Activated CD4-positive, alpha-beta memory T cell treated with anti-CD3 and anti-CD28 coated beads for 36 hours (primary cell): ENCODE measurements around the gene EPHA1. TPM values are rescaled to one million over a fixed set of nuclear protein-coding genes. Genes with fewer than 3 reads are reported as not detected.
A peak's percentile ranks its signal among the peaks of the same experiment; 100 is the strongest.

ENCODE experiments used
- CTCF ChIA-PET: fragments of 350-600 bp; sonication (Branson Sonifier 250); formaldehyde crosslinking; loops from one replicate; lab custom pipeline; 2021; ENCODE audit warnings: antibody characterized with exemption, inconsistent platforms; lab: Charles Lee
- POLR2A ChIA-PET: fragments of 350-600 bp; sonication (Branson Sonifier 250); formaldehyde crosslinking; loops from one replicate; lab custom pipeline; 2021; ENCODE audit warnings: antibody characterized with exemption; lab: Charles Lee
- DNase-seq: peaks from one replicate; pipeline ENCODE4 v3.0.0-alpha.2; 2020
- H3K27ac Mint-ChIP-seq: one replicate; pipeline ENCODE4 v1.8.0; 2021; ENCODE audit warnings: mixed read lengths
- H3K27me3 Mint-ChIP-seq: one replicate; pipeline ENCODE4 v1.8.0; 2021; ENCODE audit warnings: mixed read lengths
- H3K36me3 Mint-ChIP-seq: one replicate; pipeline ENCODE4 v1.8.0; 2021; ENCODE audit warnings: mixed read lengths
- H3K4me1 Mint-ChIP-seq: one replicate; pipeline ENCODE4 v1.8.0; 2021; ENCODE audit warnings: low read depth, mixed read lengths
- H3K4me3 Mint-ChIP-seq: one replicate; pipeline ENCODE4 v1.8.0; 2021; ENCODE audit warnings: mild to moderate bottlenecking, mixed read lengths
- H3K9me3 Mint-ChIP-seq: one replicate; pipeline ENCODE4 v1.8.0; 2021; ENCODE audit warnings: mixed read lengths
- intact Hi-C: fragments of 100-400 bp; cut with micrococcal nuclease; formaldehyde crosslinking; loops from one replicate; pipeline ENCODE4 v1.15.1; 2023
- microRNA-seq: library from miRNA; unstranded; fragments of <30 nt; microRNA quantifications from one replicate; pipeline ENCODE4 v1.2.0, GENCODE V29; 2022; ENCODE audit warnings: borderline number of aligned reads, borderline microRNAs expressed, borderline replicate concordance
- total RNA-seq, 2 experiments: library from RNA; stranded (reverse); gene quantifications; one replicate each; pipeline ENCODE4 v1.2.3, GENCODE V29; 2021

Gene EPHA1
- total RNA-seq, 2 experiments from 2014 or later, result 2.9 to 4.3 TPM

- no peak overlapping the region for H3K4me3 Mint-ChIP-seq
- no peaks in the 10 kb centered on the region for H3K27me3 Mint-ChIP-seq
- H3K36me3 Mint-ChIP-seq, result no peaks in the 10 kb centered on the region
- peaks cover 15% of the 10 kb centered on the region for H3K4me1 Mint-ChIP-seq
- POLR2A ChIA-PET, result no interaction called here
- intact Hi-C loops, result no loop called here
- DNase-seq, result no peak
- CTCF ChIA-PET, result interaction anchor here (1.0 to 2.0 kb wide), 2 partner anchors 24 to 32 kb away, joined by 3 to 6 read pairs; no protein-coding TSS in a partner anchor
- H3K27ac Mint-ChIP-seq, result no peak overlapping the region
- H3K9me3 Mint-ChIP-seq, result no peaks in the 10 kb centered on the region
These were observed 60.7 kb downstream of the EPHA1 start for GRCh38 chr7:143347950-143348349.

GRCh38 chr7:143346018-143346417, 62.6 kb downstream of the EPHA1 start:
- Mint-ChIP-seq H3K27ac (no peak overlapping the region), H3K36me3 (no peaks in the 10 kb centered on the region), H3K9me3 (no peaks in the 10 kb centered on the region), H3K27me3 (no peaks in the 10 kb centered on the region), H3K4me3 (peak overlapping the region; percentile 65), H3K4me1 (peaks cover 15% of the 10 kb centered on the region)
- ChIA-PET POLR2A (interaction anchor here (1.0 kb wide), 1 partner anchor 106 kb away, joined by 3 read pairs; no protein-coding TSS in a partner anchor), CTCF (interaction anchor here (0.6 to 2.3 kb wide), 19 partner anchors 9 to 131 kb away, joined by 3 to 22 read pairs (median 6); partner anchors contain the start of gene CASP2)
- intact Hi-C loops, result no loop called here
- no peak for DNase-seq

- peak overlapping the region; percentile 65 for H3K4me3 Mint-ChIP-seq
- no peaks in the 10 kb centered on the region for H3K9me3 Mint-ChIP-seq
- H3K4me1 Mint-ChIP-seq, result peaks cover 15% of the 10 kb centered on the region
- H3K36me3 Mint-ChIP-seq, result no peaks in the 10 kb centered on the region
- intact Hi-C loops, result no loop called here
- peak; percentile 81 for DNase-seq
- H3K27me3 Mint-ChIP-seq, result no peaks in the 10 kb centered on the region
- ChIA-PET POLR2A (no interaction called here), CTCF (interaction anchor here (0.6 to 2.3 kb wide), 25 partner anchors 10 to 392 kb away, joined by 3 to 22 read pairs (median 5); partner anchors contain the start of gene CASP2)
- H3K27ac Mint-ChIP-seq, result no peak overlapping the region
These were observed 63.2 kb downstream of the EPHA1 start for GRCh38 chr7:143345428-143345900.

GRCh38 chr7:143343596-143343995, 65.1 kb downstream of the EPHA1 start:
- CTCF ChIA-PET, result interaction anchor here (0.6 to 2.3 kb wide), 4 partner anchors 22 to 103 kb away, joined by 3 to 5 read pairs (median 5); no protein-coding TSS in a partner anchor
- POLR2A ChIA-PET, result no interaction called here
- H3K36me3 Mint-ChIP-seq, result no peaks in the 10 kb centered on the region
- H3K4me1 Mint-ChIP-seq, result peaks cover 15% of the 10 kb centered on the region
- no peaks in the 10 kb centered on the region for H3K9me3 Mint-ChIP-seq
- intact Hi-C loops, result no loop called here
- H3K4me3 Mint-ChIP-seq, result no peak overlapping the region
- DNase-seq, result no peak
- H3K27ac Mint-ChIP-seq, result no peak overlapping the region
- H3K27me3 Mint-ChIP-seq, result no peaks in the 10 kb centered on the region

GRCh38 chr7:143341842-143342241, 66.8 kb downstream of the EPHA1 start:
- Mint-ChIP-seq H3K27ac (no peak overlapping the region), H3K27me3 (no peaks in the 10 kb centered on the region), H3K36me3 (no peaks in the 10 kb centered on the region), H3K4me3 (no peak overlapping the region), H3K4me1 (peaks cover 9% of the 10 kb centered on the region), H3K9me3 (no peaks in the 10 kb centered on the region)
- DNase-seq, result no peak
- ChIA-PET CTCF (interaction anchor here (2.0 kb wide), 1 partner anchor 42 kb away, joined by 5 read pairs; no protein-coding TSS in a partner anchor), POLR2A (no interaction called here)
- intact Hi-C loops, result no loop called here

Small RNAs within 50 kb of the gene (microRNA-seq; reads per million reads assigned to microRNA genes)
- not detected for gene MIR6892

Other genes starting within 250 kb of the EPHA1 start
- gene TAS2R39, start 225.4 kb downstream of the EPHA1 start, total RNA-seq, result not detected
- not detected for gene TAS2R40, start 186.8 kb downstream of the EPHA1 start, total RNA-seq
- gene GSTK1, start 145.4 kb downstream of the EPHA1 start, total RNA-seq, result 100 to 1,000 TPM; 218 to 224 TPM
- under 1 TPM; 0.29 to 0.70 TPM for gene TMEM139, start 123.9 kb downstream of the EPHA1 start, total RNA-seq
- 100 to 1,000 TPM; 117 to 129 TPM for gene CASP2, start 120.5 kb downstream of the EPHA1 start, total RNA-seq
- gene CLCN1, start 92.7 kb downstream of the EPHA1 start, total RNA-seq, result under 1 TPM in 1 of 2 experiments, not detected in 1; 0.17 TPM
- 1 to 10 TPM; 1.9 to 2.3 TPM for gene FAM131B, start 46.1 kb downstream of the EPHA1 start, total RNA-seq
- 100 to 1,000 TPM; 137 to 140 TPM for gene ZYX, start 27.5 kb downstream of the EPHA1 start, total RNA-seq
- not detected for gene TAS2R60, start 34.6 kb upstream of the EPHA1 start, total RNA-seq
- gene TAS2R41, start 69.0 kb upstream of the EPHA1 start, total RNA-seq, result not detected
- not detected for gene CTAGE15, start 162.9 kb upstream of the EPHA1 start, total RNA-seq
- gene TCAF2, start 212.1 kb upstream of the EPHA1 start, total RNA-seq, result 10 to 100 TPM; 32.7 to 33.9 TPM